ENCODE results near the gene AVPR1B.

AVPR1B gene

DNA sequence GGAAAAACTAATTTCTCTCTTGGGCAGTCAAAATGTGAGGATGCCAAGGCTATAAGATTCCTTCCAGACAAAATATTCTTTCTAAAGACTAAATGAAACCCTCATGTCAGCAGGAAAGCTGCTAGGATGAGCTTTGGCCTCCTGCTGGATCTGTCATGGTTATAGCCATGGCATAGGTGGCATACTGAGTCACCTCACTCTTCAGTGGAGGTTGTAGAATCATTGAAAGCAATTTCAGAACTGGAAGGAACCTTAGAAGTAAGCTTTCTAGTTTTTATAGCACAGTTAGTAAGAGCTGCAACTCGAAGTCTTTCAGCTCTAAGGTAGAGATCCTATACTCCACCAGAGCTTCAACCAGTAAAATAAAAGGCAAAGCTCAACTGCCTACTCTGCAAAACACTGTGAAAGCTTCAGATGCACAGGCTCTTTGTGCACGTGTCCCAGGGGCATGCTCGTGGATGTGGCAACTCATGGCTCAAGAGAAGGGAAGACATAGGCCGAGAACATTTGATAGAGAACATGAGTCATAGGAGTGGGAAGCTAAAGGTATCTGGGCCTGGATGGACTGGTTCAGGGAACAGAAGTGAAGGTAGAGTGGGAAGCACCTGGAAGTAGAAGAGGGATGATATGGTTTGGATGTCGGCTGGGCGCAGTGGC is 5.8 kb downstream of the AVPR1B start:
- no peak for DNase-seq

GRCh38 chr1:206110820-206111219 is 6.4 kb downstream of the AVPR1B start:
- DNase-seq = no peak

DNA sequence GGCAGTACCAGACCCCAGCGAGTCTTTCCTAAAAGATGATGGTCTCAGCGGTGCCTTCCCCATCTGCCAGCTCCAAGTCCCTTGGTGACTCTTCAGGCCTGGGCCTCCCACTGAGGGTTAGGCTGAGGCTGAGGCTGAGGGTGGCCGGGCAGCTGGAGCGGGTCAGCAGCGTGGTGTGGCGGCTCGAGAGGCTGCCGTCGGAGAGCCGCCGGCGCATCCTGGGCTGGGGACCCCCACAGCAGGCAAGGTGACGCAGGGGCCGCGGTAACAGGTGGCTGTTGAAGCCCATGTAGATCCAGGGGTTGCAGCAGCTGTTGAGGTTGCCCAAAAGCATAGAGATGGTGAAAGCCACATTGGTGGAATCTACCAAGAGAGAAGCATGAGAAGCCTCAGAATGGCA is 7.0 kb downstream of the AVPR1B start:
- no peak for DNase-seq

DNA sequence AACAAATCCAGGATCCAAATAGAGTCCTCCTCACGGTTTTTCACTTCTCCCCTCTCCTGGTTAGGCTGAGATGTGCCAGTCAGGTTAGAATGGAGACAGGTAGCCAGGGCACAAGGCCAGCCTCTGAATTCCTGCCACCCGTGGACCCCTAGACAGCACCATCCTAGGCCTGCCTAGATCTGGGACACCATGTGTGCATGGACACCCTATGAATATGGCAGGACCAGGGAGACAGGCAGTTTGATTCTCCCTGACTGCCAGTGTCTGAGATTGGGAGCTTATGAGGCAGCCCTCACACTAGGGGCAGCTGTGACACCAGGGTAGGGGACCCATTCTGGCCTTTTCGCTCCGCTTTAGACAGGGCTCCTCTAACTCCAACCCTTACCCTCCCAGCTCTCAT is 7.5 kb downstream of the AVPR1B start:
- no peak for DNase-seq

DNA sequence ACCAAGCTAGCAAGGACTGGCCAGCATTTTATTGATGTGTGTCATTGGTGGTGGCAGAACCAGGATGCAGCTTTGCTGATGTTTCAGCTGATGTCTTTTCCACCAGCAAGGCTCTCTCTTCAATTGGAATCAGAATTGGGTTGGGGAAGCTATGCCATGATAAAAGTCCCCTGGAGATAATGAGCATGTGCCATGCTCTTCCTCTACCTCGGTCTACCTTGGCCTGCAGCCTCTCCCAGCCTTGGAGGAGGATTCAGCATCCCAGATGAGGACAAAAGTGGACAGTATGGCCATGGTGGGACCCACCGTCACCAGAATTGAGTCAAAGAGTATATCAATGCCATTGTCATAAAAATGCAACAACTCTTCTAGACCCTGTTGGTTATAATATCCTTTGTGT is 8.6 kb downstream of the AVPR1B start:
- DNase-seq = no peak

DNA sequence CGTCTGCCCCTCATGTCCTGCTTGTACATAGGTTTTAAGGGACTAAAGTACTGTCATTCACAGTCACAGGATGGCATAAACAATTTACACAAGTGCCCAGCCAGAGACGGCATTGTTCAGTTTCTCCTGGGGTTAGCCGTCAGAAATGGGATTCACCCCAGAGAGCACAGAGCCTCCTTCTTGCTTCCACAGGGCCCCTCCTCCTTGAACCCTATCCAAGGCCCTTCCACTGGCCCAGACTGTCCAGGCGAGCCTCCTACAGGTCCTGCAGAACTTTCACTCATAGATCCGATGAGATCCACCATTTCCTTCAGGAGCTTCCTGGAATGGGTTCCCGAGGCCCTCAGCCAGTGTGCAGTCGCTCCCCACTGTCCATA is 10.0 kb downstream of the AVPR1B start:
- no peak for DNase-seq

DNA sequence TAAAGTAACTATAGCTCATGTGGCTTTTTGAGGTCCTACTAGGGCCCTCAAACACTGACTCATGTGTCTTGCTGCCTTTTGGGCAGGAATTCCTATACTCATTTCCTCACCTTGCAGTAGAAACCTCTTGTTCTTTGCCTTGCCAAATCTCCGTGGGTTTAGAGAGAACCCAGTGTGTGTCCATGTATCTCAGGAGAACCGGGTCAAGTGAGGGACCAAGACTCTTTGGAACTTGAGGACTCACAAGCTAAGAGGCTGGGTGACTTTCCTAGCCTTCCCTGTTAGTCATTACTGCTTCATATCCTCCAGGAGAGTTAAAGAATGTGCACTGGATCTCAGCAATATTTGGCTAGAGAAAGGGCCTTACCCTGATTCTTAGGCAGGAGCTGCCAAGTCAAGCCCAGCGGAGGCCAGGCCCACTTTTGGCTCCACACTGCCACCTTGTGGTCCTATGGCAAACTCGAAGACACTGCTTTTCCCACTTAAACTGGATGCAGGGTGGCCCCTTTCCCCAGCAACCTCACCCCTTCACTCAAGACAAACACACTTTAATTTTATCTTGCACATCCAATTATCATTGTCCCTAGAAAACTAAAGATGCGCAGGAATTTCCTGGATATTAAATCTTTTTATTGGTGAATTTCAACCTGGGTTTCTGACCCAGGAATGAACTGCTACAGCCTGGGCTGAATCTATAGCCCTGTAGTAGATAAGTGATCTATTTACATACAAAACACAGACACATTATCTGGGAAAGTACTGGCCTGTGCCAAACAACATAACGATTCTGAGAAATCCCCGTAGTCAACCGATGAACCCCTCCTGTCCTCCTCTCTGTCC is 10.6 kb downstream of the AVPR1B start:
- peak; percentile 33 to 73 (median 58) for DNase-seq

DNA sequence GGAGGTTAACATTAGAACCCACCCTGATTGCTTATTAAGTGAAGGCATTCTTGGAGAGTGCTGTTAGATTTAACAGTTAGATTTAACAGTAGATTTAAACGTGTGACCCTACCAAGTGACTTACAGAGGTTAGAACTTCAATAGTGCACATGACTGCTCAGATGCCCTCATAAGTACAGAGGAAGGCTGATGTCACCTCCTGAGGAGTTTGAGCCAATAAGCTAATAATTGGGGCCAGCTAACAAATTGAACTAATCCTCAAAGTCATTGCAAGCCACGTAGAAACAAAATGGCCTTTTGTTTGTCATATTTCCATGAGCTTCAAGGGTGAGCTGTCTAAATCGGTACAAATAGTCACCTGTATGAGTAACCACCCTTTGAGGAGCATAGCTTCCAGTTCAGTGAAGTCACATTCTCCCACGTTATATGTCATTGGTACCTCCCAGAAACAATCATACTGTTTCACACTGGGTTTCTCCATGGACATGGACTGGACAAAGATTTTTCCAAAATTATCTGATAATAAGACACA is 11.7 kb downstream of the AVPR1B start:
- no peak for DNase-seq

DNA sequence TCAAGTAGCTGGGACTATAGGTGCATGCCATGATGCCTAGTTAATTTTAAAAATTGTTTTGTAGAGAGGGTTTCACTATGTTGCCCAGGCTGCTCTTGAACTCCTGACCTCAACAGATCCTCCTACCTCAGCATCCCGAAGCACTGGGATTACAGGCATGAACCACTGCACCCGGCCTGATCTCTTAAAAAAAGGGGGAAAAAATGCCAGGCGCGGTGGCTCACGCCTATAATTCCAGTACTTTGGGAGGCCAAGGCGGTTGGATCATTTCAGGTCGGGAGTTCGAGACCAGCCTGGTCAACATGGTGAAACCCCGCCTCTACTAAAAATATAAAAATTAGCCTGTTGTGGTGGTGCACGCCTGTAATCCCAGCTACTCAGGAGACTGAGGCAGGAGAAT is 13.2 kb downstream of the AVPR1B start:
- no peak for DNase-seq

- no peak for DNase-seq
Measured at GRCh38 chr1:206102292-206102936, 14.8 kb downstream of the AVPR1B start.

- DNase-seq = no peak
Measured at GRCh38 chr1:206101351-206102045, 15.7 kb downstream of the AVPR1B start.

DNA sequence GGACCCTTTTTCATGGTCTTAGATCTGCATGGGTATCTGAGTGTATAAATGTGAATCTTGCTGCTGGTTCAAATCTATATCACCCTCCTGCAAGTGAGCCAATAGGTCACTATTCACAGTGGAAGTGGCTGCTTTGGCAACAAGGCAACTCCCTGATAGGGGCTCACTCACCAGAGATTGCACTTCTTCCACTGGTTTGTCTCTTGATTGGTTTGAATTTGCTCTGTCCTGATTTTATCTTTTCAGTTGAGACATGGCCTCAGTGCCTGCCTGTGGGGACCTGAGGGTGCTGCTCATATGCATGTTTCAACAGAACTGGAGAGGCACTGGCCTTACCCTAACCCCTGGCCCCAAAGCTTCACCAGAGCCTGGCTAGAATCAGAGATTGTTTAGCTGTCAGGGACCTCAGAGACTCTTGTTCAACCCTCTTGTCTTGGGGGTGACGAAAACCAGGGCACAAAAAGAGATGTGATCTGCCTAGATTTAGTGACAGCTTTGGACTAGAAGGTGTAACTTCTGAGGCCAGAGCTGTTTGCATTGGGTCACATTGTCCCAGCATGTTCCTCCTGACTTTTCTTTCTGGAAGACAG is 16.9 kb downstream of the AVPR1B start:
- no peak for DNase-seq

DNA sequence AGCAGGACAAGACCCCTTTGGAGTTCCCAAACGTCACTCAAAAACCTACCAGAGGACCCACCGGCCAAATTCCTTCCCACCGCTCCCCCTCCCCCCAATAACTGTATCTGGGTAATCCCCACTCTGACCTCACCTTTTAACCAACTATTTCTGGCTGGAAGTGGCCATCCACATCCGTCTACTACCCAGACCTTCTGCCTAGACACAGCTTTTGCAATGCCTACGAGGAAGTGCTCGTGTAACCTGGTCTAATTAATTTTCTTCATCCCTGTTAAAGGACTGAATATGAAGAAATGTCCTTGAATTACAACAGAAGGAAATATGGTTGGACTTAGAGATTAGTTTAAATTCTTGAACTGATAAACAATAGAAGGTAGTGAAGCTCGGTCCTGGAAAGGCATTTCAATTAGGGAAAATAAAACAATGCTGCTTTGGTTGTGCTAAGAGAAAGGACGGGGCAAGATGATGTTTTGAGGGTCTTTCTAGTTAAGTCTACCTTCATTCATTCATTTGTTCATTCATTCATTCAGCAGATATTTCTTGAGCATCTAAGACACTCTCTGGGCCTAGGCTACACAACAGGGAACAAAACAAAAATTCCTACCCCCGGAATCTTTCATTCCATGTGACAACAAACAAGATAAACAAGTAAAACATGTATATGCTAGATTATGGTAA is 18.8 kb downstream of the AVPR1B start:
- DNase-seq = no peak

DNA sequence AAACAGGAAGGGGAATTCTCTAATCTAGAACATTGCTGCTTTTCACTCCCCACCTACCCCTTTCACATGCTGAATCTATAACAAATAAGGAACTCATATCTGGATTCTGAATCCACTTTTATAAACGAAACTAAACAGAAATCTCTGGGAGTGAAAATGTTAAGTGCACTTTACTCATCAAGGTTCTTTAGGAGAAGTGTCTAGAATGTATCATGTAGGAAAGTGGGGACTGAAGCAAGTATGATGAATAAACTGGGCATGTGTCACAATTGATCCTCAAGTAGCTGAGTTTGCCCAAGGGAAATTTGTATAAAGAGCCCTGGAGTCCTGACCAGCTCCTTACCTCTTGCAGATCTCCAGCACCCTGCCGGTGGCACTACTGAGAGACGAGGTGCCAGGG is 19.8 kb downstream of the AVPR1B start:
- DNase-seq = no peak

- DNase-seq = no peak
Measured at GRCh38 chr1:206094024-206094423, 23.2 kb downstream of the AVPR1B start.

DNA sequence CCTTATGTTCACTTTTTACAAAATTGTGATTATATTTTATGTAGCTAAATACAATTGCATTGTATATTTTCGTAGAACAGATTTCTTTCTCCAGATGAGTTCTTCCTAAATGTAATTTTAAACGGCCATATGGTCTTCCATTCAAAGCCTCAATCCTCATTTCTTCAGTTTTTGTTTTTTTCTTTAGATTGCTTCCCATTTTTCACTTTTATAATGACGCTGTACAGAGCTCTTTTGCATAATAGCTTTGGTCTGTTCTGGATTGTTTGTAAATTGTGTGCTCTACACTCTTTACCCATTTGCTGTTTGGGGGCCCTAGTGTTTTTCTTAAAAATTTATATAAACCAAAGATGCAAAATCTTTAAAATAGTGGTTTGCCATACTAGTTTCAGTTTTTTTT is 27.8 kb downstream of the AVPR1B start:
- DNase-seq = no peak

GRCh38 chr1:206087091-206087490 is 30.1 kb downstream of the AVPR1B start:
- no peak for DNase-seq

- DNase-seq = no peak
Measured at GRCh38 chr1:206083750-206084149, 33.4 kb downstream of the AVPR1B start.

GRCh38 chr1:206082831-206083695 is 34.1 kb downstream of the AVPR1B start:
- no peak for DNase-seq

DNA sequence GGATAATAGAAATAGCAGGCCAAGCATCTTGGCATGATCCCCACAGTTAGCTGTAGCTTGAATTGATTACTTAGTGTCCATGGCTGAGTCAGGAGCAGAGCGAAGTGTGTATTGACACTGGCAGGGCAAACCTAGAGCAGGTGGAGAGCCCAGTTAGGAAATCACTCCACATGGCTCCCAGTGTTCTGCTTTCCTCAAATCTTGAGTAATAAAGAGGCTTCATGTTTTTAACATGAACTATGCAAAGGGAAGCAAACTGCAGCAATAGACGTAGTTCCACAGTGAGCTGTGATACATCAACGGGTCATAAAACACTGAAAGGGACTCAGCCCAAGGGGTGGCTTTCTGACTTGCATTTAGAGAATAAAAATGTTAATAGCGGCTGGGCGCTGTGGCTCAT is 35.3 kb downstream of the AVPR1B start:
- no peak for DNase-seq
